Activated CD8-positive, alpha-beta memory T cell treated with anti-CD3 and anti-CD28 coated beads, Interleukin-2, amount 10 ng/mL, durations not matched to agents 7 days and 5 days (primary cell): Measurements from ENCODE around the gene DFFB. TPM values are rescaled to one million over a fixed set of nuclear protein-coding genes. Genes with fewer than 3 reads are reported as not detected.
A peak's percentile ranks its signal among the peaks of the same experiment; 100 is the strongest.
"Not testable (repeated sequence)": the region's sequence is repeated elsewhere in the genome, so short reads cannot be mapped to it uniquely, and the experiment has no call there.

Experiments used
- ATAC-seq: fragments of 150-1000 bp; cut with Tn5 transposase; one replicate; pipeline ENCODE4 v1.10.0; 2021; ENCODE audit warnings: moderate library complexity
- CTCF ChIA-PET: fragments of 350-600 bp; sonication (Branson Sonifier 250); formaldehyde crosslinking; loops from one replicate; lab custom pipeline; 2021; ENCODE audit warnings: antibody characterized with exemption; lab: Charles Lee
- DNase-seq: peaks from one replicate; pipeline ENCODE4 v3.0.0-alpha.2; 2020
- H3K27ac Mint-ChIP-seq: one replicate; pipeline ENCODE4 v1.8.0; 2021; ENCODE audit warnings: mild to moderate bottlenecking, mixed read lengths
- H3K27me3 Mint-ChIP-seq: one replicate; pipeline ENCODE4 v1.8.0; 2021; ENCODE audit warnings: mixed read lengths
- H3K36me3 Mint-ChIP-seq: one replicate; pipeline ENCODE4 v1.8.0; 2021; ENCODE audit warnings: mild to moderate bottlenecking, mixed read lengths
- H3K4me1 Mint-ChIP-seq: one replicate; pipeline ENCODE4 v1.8.0; 2021; ENCODE audit warnings: mixed read lengths
- H3K4me3 Mint-ChIP-seq: one replicate; pipeline ENCODE4 v1.8.0; 2021; ENCODE audit warnings: mild to moderate bottlenecking, moderate library complexity, mixed read lengths
- H3K9me3 Mint-ChIP-seq: one replicate; pipeline ENCODE4 v1.8.0; 2022; ENCODE audit warnings: low read depth, mixed read lengths
- total RNA-seq, 2 experiments: library from RNA; stranded (reverse); gene quantifications; one replicate each; pipeline ENCODE4 v1.2.3, GENCODE V29; 2021

The DFFB gene
- total RNA-seq, 2 experiments from 2014 or later = 11.5 to 13.9 TPM

DNA sequence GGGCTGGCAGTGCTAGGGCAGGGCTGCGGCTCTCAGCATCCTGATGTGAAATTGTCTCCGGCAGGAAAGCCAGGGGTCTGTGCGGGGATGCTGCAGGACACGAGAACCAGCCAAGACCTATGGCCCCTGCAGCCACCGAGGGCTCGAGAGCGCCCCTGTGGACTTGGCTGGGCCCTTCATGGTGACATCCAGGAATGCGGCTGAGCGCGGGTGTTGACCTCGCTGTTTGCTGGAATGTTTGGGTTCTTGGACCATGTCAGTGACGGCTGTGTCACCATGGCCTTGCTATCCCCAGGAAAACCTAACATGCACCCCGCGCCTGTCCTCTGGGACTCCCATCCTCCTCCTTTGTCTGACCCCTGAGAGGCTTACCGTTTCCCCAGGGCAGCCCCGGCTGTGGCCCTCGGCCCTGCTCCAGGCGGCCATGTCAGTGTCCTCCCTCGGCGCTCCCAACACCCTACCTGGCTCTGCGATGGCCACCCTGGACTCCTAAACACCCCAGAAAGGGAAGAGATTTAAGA lies 57.1 kb downstream of the DFFB start:
- Mint-ChIP-seq H3K4me3 (no peak overlapping the region), H3K27ac (no peak overlapping the region), H3K4me1 (no peaks in the 10 kb centered on the region), H3K9me3 (no peaks in the 10 kb centered on the region), H3K27me3 (no peaks in the 10 kb centered on the region), H3K36me3 (no peaks in the 10 kb centered on the region)
- CTCF ChIA-PET = no interaction called here
- ATAC-seq (no peak), DNase-seq (no peak)

DNA sequence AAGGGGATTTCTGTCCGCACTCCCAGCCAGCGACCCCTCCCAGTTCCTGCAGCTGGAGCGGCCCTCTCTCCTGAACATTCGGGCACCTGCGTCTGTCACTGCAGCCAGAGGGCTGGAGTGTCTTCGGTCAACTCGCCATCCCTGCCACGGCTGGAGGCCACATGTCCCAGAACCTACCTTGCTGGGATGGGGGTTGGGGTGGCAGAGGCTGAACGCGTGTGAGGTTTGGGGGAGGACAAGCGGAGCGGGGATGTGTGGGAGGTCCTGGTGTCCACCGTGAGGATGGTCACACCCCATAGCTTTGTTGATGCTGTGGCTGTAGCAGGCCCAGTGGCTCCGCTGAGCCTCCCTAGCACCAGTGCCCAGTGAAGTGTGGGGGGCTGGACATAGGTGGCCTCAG lies 57.6 kb downstream of the DFFB start:
- Mint-ChIP-seq H3K4me1 (no peaks in the 10 kb centered on the region), H3K36me3 (no peaks in the 10 kb centered on the region), H3K27ac (no peak overlapping the region), H3K9me3 (no peaks in the 10 kb centered on the region), H3K27me3 (no peaks in the 10 kb centered on the region), H3K4me3 (no peak overlapping the region)
- DNase-seq (no peak), ATAC-seq (no peak)
- CTCF ChIA-PET = no interaction called here

DNA sequence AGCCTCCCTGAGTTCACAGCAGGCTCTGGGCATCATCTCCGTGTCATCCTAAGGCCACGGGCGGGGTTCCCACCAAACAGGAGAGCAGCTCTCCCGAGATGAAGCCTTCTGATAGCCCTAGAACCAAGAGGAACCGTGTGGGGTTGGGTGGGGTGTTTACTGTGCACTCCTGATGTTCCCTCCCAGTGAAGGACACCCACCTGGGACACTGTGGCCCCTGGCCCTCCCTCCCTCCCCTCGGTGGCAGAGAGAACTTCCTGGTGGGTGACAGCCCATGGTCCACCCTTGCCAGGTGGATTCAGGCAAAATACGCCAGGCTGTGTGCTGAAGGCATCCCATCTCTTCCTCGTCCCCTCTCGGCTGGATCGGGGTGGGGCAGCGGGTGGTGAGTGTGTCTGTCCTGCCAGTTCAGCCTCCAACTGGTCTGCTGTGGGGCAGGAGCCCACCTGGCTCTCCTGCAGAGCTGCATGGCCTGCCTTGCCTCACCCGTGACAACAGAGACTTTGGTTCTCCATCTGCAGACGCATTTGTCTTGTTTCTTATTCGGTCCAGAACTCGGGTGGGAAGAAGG lies 58.4 kb downstream of the DFFB start:
- CTCF ChIA-PET = no interaction called here
- Mint-ChIP-seq H3K27me3 (no peaks in the 10 kb centered on the region), H3K36me3 (no peaks in the 10 kb centered on the region), H3K9me3 (no peaks in the 10 kb centered on the region), H3K27ac (no peak overlapping the region), H3K4me3 (no peak overlapping the region), H3K4me1 (no peaks in the 10 kb centered on the region)
- ATAC-seq (no peak), DNase-seq (no peak)

DNA sequence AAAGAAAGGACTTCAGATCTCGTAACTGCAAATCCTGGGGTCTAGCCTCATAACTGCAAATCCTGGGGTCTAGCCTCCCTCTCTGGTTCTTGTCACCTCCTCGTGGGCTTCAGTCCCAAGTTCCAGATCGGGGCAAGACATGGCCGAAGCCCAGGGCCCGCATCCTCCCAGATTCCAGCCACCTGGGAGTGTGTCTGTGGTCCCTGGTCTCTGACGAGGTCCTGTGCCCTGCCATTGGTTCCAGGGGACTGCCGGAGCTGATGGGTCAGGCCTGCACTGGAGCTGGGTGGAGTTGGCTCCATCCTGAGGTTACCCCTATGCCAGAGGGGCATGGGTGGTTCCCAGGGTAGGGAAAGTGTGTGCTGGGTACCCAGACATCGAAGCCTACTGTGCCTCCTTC lies 60.5 kb downstream of the DFFB start:
- no peak overlapping the region for H3K4me3 Mint-ChIP-seq
- no peak for ATAC-seq
- peaks cover 9% of the 10 kb centered on the region for H3K4me1 Mint-ChIP-seq
- H3K36me3 Mint-ChIP-seq = no peaks in the 10 kb centered on the region
- H3K27me3 Mint-ChIP-seq = no peaks in the 10 kb centered on the region
- no peak overlapping the region for H3K27ac Mint-ChIP-seq
- CTCF ChIA-PET = interaction anchor here (1.6 kb wide), 1 partner anchor 14 kb away, joined by 4 read pairs; no protein-coding TSS in a partner anchor
- H3K9me3 Mint-ChIP-seq = no peaks in the 10 kb centered on the region
- DNase-seq = no peak

DNA sequence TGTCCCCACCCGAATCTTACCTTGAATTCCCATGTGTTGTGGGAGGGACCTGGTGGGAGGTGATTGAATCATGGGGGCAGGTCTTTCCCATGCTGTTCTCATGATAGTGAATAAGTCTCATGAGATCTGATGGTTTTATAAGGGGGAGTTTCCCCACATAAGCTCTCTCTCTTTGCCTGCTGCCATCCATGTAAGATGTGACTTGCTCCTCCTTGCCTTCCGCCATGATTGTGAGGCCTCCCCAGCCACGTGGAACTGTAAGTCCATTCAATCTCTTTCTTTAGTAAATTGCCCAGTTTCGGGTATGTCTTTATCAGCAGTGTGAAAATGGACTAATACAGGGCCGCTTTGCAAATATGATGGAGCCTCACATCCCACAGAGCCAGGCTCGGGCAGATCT lies 61.1 kb downstream of the DFFB start:
- peaks cover 15% of the 10 kb centered on the region for H3K4me1 Mint-ChIP-seq
- H3K4me3 Mint-ChIP-seq, DNase-seq, ATAC-seq, H3K36me3 Mint-ChIP-seq, H3K27me3 Mint-ChIP-seq, H3K9me3 Mint-ChIP-seq, H3K27ac Mint-ChIP-seq: not testable (repeated sequence)
- CTCF ChIA-PET = interaction anchor here (1.6 kb wide), 1 partner anchor 15 kb away, joined by 4 read pairs; no protein-coding TSS in a partner anchor

DNA sequence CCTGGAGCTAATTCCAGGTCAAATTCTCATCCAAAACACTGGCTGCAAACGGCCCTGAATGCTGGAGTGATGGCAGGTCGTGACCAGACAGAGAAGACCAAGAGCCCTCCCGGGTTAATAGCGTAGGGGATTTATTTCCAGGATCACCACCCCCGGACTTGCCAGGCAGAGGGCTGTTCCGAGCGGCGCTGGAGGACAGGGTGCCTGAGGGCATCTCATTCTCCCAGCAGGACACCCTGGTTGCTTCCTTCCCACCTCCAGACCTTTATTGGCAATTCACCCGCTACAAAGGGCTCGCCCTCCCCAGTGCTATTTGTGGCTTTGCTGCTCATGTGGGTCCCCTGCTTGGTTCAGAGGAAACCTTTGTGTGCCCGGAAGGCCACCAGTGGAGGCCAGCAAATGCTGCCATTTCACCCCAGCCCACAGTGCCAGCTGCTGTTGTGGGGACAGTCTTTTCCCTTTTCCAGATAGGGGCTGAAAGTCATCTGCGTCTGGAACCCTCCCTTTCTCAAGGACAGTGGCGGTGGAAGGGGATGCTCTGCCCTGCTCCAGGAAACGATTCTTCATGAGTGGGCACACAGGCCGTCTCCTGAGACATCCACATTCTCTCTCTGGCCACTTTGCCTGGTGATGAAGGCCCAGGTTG lies 61.8 kb downstream of the DFFB start:
- Mint-ChIP-seq H3K27me3 (no peaks in the 10 kb centered on the region), H3K9me3 (no peaks in the 10 kb centered on the region), H3K27ac (no peak overlapping the region), H3K36me3 (no peaks in the 10 kb centered on the region), H3K4me1 (peaks cover 16% of the 10 kb centered on the region), H3K4me3 (no peak overlapping the region)
- no peak for ATAC-seq
- CTCF ChIA-PET = no interaction called here
- no peak for DNase-seq

DNA sequence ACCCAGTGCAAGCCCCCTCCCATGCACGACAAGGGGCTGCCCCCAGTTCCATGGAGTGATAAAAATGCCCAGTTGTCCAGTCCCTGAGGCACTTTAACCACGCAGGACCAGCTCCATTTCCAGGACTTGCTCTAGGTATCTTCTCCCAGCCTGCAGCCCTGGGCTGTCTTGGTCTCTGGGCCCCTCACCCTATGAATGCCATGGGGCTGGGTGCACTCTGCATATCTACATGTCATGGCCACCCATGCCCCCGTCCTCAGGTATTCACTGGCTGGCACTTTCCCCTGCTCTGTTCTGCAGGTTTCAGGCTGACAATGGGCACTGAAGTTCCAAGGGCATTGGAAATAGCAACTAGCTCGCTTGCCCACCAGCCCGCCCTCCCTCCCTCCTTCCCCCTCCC lies 62.4 kb downstream of the DFFB start:
- DNase-seq (no peak), ATAC-seq (no peak)
- CTCF ChIA-PET = no interaction called here
- no peaks in the 10 kb centered on the region for H3K9me3 Mint-ChIP-seq
- H3K27ac Mint-ChIP-seq = no peak overlapping the region
- H3K27me3 Mint-ChIP-seq = no peaks in the 10 kb centered on the region
- peaks cover 16% of the 10 kb centered on the region for H3K4me1 Mint-ChIP-seq
- H3K4me3 Mint-ChIP-seq = no peak overlapping the region
- no peaks in the 10 kb centered on the region for H3K36me3 Mint-ChIP-seq

DNA sequence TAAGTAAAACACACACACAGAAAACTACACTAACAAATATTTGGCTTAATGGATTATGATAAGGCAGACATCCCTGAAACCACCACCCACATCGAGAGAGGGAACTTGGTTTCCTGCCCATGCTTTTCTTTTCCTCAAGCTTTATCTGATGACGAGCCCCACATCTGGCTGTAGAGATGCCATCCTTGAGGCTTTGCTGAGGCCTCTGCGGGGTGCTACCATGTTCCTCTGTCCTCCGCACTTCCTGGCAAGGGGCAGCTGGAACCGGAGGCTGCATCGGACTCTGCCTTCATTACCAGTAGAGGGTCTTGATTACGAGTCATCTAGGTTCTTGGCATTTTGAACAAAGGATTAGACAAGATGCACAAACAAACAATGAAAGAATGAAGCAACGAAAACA lies 64.5 kb downstream of the DFFB start:
- DNase-seq (no peak), ATAC-seq (no peak)
- Mint-ChIP-seq H3K36me3 (no peaks in the 10 kb centered on the region), H3K9me3 (no peaks in the 10 kb centered on the region), H3K4me3 (peak overlapping the region; percentile 45), H3K27ac (peak overlapping the region; percentile 2), H3K4me1 (peaks cover 16% of the 10 kb centered on the region), H3K27me3 (no peaks in the 10 kb centered on the region)
- CTCF ChIA-PET = interaction anchor here (2.3 kb wide), 1 partner anchor 10 kb away, joined by 7 read pairs; no protein-coding TSS in a partner anchor

DNA sequence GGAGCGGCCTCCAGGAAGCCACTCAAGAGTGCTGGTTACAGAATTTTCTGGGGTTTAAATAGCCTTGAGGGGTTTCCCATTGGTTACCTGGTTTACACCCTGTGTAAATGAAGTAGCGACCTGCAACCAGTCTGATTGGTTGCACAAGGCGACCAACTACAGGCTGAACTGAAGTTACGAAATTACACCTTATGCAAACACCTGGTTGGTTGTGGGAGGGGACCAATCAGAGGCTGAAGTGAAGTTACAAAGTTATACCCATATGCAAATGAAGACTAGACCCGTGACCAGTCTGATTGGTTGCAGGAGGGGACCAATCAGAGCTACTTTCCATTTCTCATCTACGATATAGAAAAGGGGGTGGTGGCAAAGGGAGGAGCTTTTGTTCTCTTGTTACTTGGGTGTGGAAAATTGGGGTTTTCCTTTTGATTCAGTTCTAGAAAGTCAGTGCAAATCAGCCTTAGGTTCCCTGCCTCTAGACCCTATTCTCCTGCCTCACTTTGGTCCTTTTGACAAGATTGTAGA lies 65.0 kb downstream of the DFFB start:
- DNase-seq = peak; percentile 55
- peak; percentile 81 for ATAC-seq
- peak overlapping the region; percentile 45 for H3K4me3 Mint-ChIP-seq
- H3K9me3 Mint-ChIP-seq = no peaks in the 10 kb centered on the region
- H3K27me3 Mint-ChIP-seq = no peaks in the 10 kb centered on the region
- CTCF ChIA-PET = interaction anchor here (2.3 kb wide), 1 partner anchor 11 kb away, joined by 7 read pairs; no protein-coding TSS in a partner anchor
- peak overlapping the region; percentile 47 for H3K27ac Mint-ChIP-seq
- peaks cover 16% of the 10 kb centered on the region for H3K4me1 Mint-ChIP-seq
- H3K36me3 Mint-ChIP-seq = no peaks in the 10 kb centered on the region

DNA sequence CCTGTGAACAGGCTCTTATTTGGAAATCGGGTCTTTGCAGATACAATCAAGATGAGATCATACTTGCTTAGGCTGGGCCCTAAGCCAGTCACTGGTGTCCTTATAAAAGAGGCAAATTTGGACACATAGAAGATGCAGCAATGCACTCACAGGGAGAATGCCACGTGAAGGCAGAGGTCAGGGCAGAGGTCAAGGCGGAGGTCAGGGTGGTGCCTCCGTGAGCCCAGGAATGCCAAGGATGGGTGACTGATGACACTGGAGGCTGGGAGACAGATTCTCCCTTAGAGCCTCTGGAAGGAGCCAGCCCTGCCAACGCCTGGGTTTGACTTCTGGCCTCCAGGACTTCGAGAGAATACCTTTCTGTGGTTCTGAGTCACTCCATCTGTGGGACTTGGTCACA lies 65.6 kb downstream of the DFFB start:
- Mint-ChIP-seq H3K27ac (peak overlapping the region; percentile 47), H3K36me3 (no peaks in the 10 kb centered on the region), H3K4me3 (no peak overlapping the region), H3K4me1 (peaks cover 16% of the 10 kb centered on the region), H3K9me3 (no peaks in the 10 kb centered on the region), H3K27me3 (no peaks in the 10 kb centered on the region)
- DNase-seq (no peak), ATAC-seq (no peak)
- CTCF ChIA-PET = interaction anchor here (2.3 kb wide), 1 partner anchor 11 kb away, joined by 7 read pairs; no protein-coding TSS in a partner anchor

DNA sequence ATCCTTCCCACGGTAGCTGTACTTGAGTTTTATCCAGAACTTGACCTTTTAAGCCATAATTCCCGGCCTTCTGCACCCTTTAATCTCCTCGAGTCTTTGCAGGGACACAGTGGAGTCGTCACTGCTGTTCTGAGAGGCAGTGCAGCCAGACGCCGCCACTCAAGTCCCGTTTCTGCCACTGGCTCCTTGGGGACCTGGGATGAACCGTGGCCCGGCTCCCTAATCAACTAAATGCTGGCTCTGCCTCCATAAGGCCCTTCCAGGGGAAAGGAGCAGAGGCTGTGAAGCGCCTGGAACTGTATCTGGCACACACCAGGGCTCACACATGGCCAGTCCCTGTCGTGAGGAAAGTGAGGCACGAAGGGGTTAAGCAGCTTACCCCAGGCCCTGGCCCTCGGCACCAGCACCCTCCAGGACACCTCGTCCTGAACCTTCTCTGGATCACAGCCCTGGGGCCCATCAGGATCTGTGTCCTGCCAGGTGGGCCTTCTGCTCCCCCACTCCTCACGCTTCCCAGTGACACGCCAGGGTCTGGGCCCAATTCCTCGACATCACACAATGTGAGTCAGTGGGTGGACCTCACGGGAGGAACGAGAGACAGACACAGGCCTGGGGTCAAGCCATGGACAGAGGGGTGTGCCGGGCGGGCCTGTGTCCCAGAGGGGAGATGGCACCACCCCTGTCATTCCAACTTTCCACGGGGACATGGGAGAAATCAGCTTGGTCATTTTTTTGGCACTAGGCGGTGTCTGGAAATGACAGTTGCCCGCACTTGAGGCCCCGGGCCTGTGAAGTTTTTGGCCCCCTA lies 66.3 kb downstream of the DFFB start:
- H3K36me3 Mint-ChIP-seq = no peaks in the 10 kb centered on the region
- no peaks in the 10 kb centered on the region for H3K9me3 Mint-ChIP-seq
- no peaks in the 10 kb centered on the region for H3K27me3 Mint-ChIP-seq
- H3K27ac Mint-ChIP-seq = no peak overlapping the region
- ATAC-seq (no peak), DNase-seq (no peak)
- CTCF ChIA-PET = no interaction called here
- H3K4me1 Mint-ChIP-seq = peaks cover 16% of the 10 kb centered on the region
- H3K4me3 Mint-ChIP-seq = no peak overlapping the region

DNA sequence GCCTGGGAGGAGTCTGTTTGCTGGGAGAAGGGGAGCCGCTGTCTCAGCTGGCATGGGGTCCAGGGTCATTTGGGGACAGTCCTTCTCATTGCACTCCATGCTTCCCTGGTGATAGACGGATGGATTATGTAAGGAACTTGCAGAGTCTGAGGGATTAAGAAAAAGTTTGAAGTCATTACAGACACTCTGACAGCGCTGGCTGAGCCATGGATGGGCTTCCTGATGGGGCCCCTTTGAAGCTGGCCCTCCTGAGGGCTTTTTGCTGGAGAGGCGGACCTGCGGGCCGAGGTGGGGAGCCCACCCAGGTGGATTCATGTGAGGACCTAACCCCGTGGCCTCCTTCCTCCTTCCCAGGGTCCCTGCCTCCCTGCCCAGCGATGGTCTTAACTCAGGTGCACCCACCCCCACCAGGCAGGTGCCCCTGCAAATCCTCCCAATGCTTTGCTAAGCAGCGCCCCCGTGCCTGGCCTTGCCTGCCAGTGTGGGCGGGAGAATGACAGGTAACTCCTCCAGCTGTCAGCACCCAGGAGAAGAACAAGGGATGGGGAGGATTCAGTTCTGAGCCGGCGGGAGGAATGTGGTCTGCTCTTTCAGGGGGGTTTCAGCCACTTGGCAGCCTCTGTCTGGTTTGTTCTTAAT lies 67.0 kb downstream of the DFFB start:
- peaks cover 16% of the 10 kb centered on the region for H3K4me1 Mint-ChIP-seq
- ATAC-seq (no peak), DNase-seq (no peak)
- H3K27ac Mint-ChIP-seq = no peak overlapping the region
- H3K36me3 Mint-ChIP-seq = no peaks in the 10 kb centered on the region
- H3K27me3 Mint-ChIP-seq = no peaks in the 10 kb centered on the region
- H3K9me3 Mint-ChIP-seq = peaks cover 1% of the 10 kb centered on the region
- CTCF ChIA-PET = no interaction called here
- no peak overlapping the region for H3K4me3 Mint-ChIP-seq

DNA sequence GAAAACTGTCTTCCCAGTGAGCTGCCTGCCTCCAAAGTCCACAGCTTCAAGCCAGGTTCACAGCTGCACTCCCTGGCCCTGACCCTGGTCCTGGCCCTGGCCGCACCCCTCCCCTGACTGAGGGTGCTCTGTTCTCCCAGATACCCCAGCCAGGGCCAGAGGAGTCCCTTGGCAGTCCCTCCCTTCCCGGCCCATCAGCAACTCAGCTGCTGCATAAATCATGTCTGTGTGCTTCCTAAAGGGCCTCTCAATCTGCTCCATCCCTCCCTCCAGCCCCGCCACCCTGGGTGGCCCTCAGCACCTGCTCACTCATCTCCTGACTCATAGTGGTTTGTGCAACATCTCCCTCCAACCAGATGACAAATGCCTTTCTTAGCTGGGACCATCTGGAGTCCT lies 67.5 kb downstream of the DFFB start:
- Mint-ChIP-seq H3K27ac (no peak overlapping the region), H3K4me3 (no peak overlapping the region), H3K36me3 (no peaks in the 10 kb centered on the region), H3K27me3 (no peaks in the 10 kb centered on the region), H3K4me1 (peaks cover 17% of the 10 kb centered on the region), H3K9me3 (peaks cover 4% of the 10 kb centered on the region)
- ATAC-seq (no peak), DNase-seq (no peak)
- CTCF ChIA-PET = no interaction called here
